GM19035 (cell line): ENCODE results near the gene TRA2B.

Experiments
- ATAC-seq: cut with Tn5 transposase; IDR thresholded peaks from one replicate; pipeline ENCODE4 v1.9.1; 2021; ENCODE audit not compliant: unreplicated experiment

Gene TRA2B

GRCh38 chr3:185881926-185882325 is 55.9 kb downstream of the TRA2B start:
- ATAC-seq: no peak

DNA sequence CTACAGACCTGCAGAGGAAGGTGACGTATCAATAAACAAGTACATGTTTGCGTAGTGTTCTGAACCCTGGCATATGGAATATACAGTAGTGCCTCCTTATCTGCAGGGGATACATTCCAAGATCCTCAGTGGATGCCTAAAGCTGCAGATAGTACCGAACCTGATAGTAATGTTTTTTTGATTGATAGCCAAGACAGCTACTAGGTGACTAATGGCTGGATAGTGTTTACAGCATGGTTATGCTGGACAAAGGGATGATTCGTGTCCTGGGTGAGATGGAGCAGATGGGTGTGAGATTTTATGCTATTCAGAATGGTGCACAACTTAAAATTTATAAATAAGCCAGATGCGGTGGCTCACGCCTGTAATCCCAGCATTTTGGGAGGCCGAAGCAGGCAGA is 57.2 kb downstream of the TRA2B start:
- ATAC-seq: no peak

DNA sequence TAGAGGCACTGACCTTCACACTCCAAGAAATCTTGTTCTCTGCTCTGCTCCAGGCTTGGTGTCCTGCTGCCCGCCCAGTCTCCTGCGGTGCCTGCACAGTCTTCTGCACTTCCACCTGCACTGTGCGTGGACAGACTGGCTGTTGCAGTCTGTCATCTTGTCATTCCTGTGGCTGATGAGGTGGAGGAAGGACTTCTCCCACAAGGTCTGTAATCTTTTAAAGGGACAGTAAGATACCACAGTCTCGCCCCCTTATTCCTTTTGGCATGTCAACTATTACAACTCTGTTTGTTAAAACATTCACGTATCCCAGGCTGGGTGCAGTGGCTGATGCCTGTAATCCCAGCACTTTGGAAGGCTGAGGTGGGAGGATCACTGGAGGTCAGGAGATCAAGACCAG is 58.9 kb downstream of the TRA2B start:
- ATAC-seq: no peak

GRCh38 chr3:185874119-185874518 is 63.7 kb downstream of the TRA2B start:
- no peak for ATAC-seq

DNA sequence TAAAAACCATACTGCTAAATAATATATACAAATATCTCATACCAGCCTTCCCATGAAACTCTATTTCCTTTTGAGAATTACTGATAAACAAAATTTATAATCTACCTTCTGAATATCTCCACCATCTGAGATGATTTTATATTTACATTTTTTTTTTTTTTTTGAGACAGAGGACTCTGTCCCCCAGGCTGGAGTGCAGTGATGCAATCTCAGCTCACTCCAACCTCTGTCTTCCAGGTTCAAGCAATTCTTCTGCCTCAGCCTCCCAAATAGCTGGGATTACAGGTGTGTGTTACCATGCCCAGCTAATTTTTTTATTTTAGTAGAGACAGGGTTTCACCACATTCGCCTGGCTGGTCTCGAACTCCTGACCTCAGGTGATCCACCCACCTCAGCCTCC is 70.2 kb downstream of the TRA2B start:
- ATAC-seq: no peak

DNA sequence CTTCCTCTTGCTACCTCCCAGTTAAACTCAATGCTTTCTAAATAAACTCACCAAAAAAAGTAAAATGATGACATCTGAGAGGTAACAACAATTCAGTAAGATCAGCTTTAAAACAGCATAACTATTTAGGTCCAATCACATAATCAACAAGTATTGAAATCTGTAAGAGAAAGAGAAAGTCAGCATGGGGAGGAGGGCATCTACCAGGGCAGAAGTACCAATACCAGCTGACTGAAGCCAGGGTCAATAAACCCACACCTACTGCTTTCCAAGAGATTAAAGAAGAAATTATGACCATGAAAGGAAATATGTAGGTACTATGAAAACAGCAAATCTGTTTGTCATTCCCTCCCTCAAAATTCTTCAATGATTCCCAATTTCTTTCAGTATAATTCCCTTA is 70.8 kb downstream of the TRA2B start:
- ATAC-seq: no peak

DNA sequence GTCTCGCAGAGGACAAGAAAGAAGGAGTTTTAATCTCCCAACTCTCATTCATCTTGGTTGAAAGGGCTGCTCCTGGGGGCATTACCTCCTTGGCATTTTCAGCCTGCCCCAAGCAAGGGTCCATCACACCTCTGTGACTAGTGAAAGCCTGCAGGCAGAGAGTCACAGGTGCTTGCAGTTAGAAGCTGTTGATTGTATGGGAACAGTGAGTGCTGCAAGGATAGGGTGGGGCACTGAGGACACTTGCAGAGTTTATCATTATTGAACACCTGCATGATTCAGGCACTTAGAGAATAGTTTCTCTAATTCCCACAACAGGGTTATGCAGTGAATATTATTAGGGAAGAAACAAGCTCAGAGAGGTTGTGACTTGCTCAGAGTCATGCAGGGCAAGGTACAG is 71.3 kb downstream of the TRA2B start:
- no peak for ATAC-seq
